ENCODE measurements around the gene ZNF559.

DNA sequence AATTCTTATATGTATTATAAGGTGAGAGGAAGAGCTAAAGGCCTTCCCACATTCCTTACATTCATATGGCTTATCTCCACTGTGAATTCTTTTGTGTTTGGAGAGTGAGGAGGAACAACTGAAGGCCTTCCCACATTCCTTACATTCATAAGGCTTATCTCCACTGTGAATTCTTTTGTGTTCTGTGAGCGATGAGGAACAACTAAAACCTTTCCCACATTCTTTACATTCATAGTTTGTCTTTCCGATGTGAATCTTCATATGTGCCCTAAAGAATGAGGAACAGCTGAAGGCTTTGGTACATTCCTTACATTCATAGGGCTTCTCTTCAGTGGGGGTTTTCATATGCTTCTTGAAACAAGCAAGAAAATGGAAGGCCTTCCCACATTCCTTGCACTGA lies 27.6 kb upstream of the ZNF559 start:
- no peak for TF ChIP-seq POLR2A (IDR thresholded peaks at IDR 0.05)
- TF ChIP-seq, protein P1, sequence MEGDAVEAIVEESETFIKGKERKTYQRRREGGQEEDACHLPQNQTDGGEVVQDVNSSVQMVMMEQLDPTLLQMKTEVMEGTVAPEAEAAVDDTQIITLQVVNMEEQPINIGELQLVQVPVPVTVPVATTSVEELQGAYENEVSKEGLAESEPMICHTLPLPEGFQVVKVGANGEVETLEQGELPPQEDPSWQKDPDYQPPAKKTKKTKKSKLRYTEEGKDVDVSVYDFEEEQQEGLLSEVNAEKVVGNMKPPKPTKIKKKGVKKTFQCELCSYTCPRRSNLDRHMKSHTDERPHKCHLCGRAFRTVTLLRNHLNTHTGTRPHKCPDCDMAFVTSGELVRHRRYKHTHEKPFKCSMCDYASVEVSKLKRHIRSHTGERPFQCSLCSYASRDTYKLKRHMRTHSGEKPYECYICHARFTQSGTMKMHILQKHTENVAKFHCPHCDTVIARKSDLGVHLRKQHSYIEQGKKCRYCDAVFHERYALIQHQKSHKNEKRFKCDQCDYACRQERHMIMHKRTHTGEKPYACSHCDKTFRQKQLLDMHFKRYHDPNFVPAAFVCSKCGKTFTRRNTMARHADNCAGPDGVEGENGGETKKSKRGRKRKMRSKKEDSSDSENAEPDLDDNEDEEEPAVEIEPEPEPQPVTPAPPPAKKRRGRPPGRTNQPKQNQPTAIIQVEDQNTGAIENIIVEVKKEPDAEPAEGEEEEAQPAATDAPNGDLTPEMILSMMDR (IDR thresholded peaks at IDR 0.05) = no peak
